HL-60 (cell line): ENCODE results near the gene GAP43.

Source experiments
- POLR2AphosphoS5 ChIP-seq: IDR thresholded peaks from 2 replicates; pipeline ENCODE4 v1.6.1; 2012; ENCODE audit warnings: low read depth
- TF ChIP-seq, protein P1 (sequence below): IDR thresholded peaks from one replicate; pipeline ENCODE4 v1.5.1; 2011; ENCODE audit warnings: low read length, control low read depth, inconsistent platforms; ENCODE audit not compliant: insufficient read depth

DNA sequence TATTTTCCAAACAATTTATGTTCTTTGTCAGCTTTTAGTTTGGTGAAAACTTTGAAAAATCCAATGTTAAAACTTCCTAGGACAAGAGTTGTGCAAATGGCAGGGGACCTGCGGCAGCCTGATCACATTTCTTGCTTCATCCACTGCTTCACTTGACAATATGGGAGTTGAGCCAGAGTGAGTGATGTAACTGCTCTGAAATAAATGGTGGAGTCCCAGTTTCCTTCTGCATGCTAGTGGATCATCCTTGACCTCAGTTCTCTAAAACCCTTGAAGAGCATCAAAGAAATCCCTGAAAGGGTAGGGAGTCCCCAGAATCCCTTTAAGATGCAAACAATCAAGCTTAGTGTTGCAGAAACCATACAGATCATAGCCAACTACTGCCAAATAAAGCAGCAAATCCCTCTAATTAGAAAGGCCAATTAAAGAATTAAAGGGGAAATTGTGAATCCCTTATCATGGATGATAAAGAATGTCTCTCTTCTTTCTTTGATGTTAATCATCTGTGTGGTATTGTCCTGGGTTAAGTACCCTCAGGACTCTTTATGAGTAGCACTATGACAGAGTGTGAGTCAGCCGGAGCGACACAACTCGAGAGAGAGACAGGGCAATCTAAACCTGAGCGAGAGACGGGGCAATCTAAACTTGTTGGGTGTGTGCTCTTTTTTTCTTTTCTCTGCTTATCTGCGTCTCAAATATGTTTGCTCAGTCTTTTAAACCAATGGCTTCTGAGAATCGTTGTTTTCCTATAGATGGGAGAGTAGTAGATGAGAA is 41.8 kb upstream of the GAP43 start:
- TF ChIP-seq, protein P1, sequence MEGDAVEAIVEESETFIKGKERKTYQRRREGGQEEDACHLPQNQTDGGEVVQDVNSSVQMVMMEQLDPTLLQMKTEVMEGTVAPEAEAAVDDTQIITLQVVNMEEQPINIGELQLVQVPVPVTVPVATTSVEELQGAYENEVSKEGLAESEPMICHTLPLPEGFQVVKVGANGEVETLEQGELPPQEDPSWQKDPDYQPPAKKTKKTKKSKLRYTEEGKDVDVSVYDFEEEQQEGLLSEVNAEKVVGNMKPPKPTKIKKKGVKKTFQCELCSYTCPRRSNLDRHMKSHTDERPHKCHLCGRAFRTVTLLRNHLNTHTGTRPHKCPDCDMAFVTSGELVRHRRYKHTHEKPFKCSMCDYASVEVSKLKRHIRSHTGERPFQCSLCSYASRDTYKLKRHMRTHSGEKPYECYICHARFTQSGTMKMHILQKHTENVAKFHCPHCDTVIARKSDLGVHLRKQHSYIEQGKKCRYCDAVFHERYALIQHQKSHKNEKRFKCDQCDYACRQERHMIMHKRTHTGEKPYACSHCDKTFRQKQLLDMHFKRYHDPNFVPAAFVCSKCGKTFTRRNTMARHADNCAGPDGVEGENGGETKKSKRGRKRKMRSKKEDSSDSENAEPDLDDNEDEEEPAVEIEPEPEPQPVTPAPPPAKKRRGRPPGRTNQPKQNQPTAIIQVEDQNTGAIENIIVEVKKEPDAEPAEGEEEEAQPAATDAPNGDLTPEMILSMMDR = no peak
- no peak for TF ChIP-seq POLR2AphosphoS5
